Measurements from ENCODE around the gene PGP.
A peak's percentile ranks its signal among the peaks of the same experiment; 100 is the strongest.

PGP gene

DNA sequence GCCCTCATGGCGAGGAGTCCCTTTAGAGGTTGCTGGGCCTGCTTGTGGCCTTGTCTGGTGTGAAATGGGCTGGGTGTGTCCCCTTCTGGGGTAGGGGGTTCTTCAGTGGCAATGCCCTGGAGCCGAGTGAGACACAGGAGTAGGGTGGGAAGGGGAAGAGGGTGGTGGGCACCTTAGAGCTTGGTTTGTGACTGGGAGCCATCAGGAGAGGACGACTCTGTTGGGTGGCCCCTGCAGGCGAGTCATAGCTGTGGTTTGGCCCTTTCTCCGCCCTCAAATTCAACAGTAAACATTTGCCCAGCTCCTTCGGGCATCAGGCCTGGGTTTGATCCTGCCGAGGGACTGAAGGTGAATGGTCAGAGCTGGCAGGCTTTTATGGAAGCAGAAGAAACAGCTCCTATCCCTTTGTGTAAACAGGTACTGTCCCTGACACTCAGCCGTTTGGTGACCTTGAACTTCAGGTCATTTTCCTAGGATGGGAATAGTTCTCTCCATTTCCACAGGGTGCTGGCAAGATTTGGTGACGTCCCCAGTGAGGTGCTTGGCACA, 11.7 kb upstream of the PGP start:
- intact Hi-C loops (cut with DNase I): no loop called here

DNA sequence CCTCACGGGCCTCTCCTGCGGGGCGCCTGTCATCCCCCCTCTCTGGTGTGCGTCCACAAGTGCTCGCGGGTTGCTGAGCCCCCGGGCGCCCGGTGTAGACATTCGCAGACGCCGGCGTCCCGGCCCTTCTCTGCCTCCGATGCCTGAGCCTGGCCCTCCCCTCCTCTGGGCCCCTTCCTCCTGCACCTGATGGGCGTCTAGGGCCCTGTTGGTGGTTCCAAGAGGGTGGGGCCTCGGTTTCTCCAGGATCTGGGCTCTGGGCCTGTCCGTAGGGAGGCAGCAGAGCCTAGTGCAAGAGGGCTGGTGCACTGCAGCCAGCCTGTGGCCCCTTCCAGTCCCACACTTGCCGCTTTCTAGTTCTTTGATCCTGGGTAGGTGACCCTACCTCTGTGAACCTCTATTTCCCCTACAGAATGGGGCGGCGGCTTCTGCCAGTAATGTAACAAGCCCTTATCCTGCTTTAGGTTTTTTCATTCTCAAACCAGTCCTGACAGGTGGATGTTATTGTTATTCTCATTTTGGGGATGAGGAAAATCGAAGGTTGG, 9.4 kb upstream of the PGP start:
- DNase-seq: no peak
- intact Hi-C loops (cut with DNase I): loop anchor here (1.0 kb wide), 1 partner anchor 9 kb away; no protein-coding TSS in a partner anchor

More for the DNA sequence above, 11.7 kb upstream of the PGP start:
- no peak for DNase-seq

DNA sequence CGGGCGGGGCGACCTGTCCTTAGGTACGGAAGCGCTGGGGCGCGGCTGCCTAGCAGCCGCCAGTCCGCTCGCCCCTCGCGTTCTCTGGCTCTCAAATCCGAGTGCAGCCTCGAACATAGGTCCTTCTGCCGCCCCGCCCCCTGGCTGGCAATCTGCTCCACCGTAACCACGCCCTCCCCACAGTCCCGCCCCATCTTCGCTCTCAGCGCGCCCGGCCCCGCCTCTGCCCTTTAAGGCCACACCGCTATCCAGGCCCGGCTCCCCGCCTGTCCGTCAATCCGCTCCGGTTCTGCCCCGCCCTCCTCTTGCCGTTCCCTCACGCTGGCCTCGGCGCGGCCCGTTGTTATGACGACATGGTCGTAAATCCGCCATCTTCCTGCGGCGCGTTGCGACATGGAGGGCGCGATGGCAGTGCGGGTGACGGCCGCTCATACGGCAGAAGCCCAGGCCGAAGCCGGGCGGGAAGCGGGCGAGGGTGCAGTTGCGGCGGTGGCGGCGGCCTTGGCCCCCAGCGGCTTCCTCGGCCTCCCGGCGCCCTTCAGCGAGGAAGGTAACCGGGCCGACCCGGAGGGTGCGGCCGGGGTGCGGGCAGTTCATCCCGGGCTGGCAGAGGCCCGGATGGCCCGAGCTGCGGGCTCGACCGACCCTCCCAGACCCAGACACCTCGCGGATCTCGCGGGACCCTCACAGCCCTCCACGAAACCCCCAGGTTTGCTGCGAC, 8.7 kb upstream of the PGP start, which contains the start of gene E4F1:
Gene E4F1 (plus strand): TSS at position 371 of the 721 bp plus-strand sequence. CDS start 23 bp downstream, at position 394.
- intact Hi-C loops (cut with DNase I): loop anchor here (1.0 kb wide), 1 partner anchor 8 kb away; no protein-coding TSS in a partner anchor
- peak; percentile 98 to 100 (median 99) for DNase-seq

DNA sequence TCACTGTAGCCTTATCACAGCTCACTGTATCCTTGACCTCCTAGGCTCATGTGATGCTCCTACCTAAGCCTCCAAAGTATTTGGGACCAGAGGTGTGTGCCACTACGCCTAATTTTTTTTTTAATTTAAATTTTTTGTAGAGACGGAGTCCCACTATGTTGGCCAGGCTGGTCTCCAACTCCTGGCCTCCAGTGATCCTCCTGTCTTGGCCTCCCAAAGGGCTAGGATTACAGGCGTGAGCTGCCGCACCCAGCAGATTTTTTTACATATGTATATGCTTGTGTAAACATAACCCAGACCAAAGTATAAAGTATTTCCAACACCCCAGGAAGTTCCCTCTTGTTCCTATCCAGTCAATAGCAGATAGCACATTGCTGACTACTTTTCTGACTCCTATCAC, 1.7 kb upstream of the PGP start:
- DNase-seq: no peak
- intact Hi-C loops (cut with DNase I): no loop called here

DNA sequence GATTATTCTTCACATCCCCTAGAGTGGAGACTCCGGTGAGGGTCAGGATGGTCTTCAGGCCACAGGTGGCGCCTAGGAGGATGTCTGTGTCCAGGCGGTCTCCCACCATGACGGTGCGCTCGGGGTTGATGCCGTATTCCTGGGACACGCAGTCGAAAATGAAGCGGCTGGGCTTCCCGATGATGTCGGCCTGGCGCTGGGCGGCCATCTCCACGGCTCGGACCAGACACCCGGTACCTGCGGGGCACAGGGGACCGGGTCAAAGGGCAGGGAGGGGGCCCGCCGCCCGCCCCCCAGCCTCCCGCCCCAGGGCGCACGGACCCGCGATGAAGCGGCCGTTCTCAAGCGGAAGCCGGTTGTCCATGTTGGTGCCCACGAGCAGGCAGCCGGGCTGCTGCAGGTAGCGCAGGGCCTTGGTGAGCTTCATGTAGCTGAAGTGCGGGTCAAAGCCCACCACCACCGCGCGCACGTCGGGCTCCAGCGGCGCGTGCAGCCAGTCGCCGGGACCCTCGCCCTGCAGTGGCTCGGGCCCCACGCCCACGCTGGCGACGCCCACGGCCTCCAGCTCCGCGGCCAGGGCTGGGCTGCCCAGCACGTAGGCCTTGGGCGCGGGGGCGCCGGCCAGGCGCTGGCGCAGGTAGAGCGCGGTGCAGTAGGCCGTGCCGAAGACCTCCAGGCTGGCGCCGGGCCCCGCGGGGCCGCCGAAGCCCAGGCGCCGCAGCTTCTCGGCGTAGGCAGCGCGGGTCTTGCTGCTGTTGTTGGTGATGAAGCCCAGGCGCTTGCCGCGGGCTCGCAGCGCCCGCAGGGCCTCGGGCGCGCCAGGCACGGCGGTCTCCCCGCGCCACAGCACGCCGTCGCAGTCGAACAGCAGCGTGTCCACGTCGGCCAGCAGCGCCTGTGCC, 572 bp downstream of the PGP start:
- intact Hi-C loops (cut with DNase I): no loop called here
- DNase-seq: peak in 2 of 10 donors; percentile 19 to 81

DNA sequence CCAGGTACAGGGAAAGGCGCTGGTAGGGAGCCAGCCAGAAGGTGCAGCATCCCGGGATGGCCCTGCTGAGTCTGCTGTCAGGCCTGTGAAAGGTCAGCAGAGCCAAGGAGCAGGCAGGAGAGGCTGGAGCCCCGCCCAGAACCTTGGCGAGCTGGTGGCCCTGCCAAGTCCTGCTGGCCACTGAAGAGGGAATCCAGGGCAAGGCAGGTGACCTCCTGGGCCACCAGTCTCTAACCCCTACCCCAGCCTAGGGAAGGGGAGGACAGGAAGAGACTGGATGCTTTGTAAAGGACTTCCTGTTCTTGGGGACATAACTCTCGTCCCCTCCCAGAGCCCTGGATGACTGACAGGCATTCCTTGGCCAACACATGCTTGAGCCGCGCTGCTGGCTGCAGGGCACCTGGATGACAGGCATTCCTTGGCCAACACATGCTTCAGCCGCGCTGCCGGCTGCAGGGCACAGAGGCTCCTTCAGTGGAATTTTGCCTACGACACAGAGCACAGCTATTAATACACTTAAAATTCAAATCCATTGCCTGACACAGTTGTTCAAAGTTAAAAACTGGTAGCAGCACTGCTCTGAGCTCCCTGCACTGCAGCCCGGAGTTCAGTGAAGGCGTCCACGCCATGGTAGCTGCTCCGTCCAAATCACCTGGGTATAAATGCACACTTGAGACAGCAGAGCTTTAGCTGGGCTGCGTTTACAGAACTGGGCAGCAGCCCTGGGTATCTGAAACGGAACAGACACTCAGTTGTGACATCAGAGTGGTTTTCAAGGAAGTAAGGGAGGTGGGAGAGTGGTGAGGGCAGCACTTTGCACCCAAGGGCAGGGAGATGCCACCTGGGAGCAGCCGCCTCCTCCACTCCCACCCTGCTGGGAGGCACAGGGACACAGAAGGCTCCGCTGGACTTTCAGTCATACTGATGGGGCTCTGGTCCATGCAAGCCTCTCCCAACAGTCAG, 2.0 kb downstream of the PGP start:
- DNase-seq: peak in 1 of 10 donors; percentile 9
- intact Hi-C loops (cut with DNase I): no loop called here

DNA sequence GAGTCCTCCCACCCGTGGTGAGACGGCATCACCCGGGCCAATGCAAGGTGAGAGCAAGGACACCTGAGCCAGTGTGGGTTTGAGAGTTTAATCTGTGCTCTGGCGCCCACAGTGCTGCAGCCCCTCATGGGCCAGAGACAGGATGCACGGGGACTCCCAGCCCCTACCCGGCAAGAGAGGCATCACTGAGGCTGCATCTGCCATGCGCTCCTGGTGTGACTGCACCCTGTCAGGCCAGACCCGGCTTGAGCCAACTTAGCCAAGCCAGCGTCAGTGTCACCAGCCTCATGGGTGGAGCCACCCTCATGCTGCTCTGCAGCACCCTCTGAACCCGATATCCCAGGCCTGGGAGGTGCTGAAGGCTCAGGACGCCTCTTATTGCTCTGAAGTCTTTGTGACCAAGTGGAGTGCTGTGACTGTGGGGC, 2.7 kb downstream of the PGP start:
- intact Hi-C loops (cut with DNase I): no loop called here
- DNase-seq: peak in 1 of 10 donors; percentile 6

DNA sequence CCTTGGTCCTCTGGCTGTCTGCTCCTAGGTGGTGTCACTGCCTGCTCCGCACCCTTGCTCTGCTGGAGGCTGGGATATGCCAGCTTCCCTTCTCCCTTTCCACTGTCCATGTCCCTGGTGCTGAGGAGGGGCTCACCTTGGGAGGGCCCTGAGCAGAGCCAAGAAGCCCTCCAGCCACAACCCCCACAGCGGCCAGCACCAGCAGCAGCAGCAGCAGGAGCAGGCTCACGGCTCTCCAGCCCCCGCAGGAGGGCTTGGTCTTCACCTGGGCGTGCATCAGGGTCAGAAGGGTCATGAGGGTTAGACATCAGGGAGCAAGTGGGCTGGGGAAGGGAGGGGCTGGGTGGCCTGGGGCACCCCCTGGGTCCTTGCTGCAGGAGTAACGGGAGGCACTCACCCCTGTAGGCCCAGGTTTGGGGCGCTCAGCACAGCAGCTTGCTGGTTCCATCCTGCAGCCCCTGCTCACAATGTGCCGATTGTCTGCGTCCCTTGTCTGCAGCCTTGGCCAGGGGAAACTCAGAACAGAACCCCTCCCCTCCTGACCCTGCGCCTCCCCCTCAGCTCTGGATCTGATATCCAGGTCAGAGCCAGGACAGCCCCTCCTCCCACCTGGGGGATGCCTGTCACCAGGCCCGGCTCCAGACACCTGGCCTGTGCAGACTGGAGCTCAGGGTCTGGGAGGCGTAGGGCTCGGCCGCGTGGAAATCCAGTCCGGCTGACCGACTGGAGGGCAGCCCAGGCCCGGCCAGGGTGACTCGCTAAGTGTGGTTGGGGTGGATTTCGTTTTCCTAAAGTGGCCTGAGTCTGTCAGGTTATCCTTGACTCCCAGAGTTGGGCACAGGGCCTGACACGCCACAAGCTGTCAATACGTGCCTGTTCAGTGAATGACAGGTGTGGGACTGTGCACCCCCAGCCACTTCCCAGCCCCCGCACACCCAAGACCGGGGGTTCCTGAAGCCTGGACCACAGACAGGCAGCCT, 4.0 kb downstream of the PGP start, which contains the start of gene BRICD5:
Gene BRICD5 (minus strand): TSS at position 478 of the 980 bp plus-strand sequence. CDS start 30 bp downstream, at position 448.
- intact Hi-C loops (cut with DNase I): no loop called here

DNA sequence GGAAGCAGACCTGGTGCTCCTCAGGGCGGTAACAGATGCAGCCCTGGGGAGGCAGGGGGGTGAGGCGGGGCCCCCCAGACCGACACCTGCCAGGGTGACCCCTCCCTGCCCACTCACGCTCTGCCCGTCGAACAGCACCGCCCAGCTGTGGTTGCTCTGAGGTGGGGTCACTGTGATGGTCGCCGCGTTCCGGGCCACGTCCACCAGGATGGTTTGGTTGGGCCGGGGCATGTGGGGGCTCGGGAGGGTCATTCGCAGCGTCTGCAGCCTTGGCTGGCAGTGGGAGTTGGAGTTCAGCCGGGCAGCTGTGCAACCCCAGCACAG, 4.7 kb downstream of the PGP start:
- peak in 1 of 10 donors; percentile 7 for DNase-seq
- intact Hi-C loops (cut with DNase I): no loop called here

More for the DNA sequence above, 4.0 kb downstream of the PGP start, which contains the start of gene BRICD5:
- DNase-seq: peak in 1 of 10 donors; percentile 11

DNA sequence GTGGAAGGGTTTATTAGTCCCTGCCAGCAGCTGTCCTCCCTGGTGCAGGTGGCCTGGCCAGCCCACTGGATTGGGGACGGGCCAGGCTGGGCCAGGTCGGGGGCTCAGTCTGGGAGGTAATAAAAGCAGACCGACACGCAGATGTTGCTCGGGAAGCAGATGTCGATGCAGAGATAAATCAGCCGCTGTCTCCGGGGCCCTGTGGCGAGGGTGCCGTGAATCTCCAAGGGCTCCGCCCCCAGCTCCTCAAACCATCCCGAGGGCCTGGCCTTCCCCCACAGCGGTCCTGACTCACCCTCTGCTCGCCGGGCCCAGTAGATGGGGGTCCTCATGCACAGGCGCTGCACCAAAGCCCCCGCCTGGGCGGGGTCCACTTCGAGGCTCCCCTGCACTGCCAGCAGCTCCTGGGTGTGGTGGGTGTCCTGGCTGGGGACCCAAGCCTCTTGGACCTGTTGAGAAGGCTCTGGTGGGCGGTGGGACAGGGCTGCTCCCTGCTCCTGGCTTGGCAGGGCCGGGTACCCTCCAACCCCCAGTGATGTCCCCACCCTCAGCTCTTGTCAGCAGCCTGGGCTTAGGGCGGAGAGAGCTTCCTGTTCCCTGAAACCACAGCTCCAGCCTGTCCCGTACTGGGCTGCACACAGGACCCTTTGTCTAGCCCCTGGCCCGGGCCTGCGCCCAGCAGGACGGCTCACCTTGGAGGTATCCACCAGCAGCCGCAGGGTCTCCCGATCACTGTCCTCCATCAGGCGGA, 5.2 kb downstream of the PGP start:
- intact Hi-C loops (cut with DNase I): loop anchor here (5.0 kb wide), 1 partner anchor 52 kb away; the partner anchor contains the start of gene TRAF7
- DNase-seq: peak in 1 of 10 donors; percentile 6

DNA sequence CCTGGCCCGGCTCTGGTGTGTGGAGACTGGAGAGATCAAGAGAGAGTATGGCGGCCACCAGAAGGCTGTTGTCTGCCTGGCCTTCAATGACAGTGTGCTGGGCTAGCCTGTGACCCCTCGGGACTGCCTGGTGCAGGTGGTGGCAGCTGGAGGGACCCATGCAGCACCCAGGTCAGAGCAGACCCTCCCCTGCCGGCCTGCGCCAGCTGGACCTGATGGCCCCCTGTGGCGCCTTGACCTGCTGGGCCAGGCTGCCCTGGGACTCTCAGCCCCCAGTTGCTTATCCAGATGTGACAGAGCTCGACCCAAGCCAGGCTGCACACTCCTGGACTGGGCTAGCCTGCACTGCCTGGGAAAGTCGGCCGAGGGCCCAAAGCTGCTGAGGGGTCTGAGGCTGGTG, 5.9 kb downstream of the PGP start:
- intact Hi-C loops (cut with DNase I): loop anchor here (5.0 kb wide), 1 partner anchor 51 kb away; the partner anchor contains the start of gene TRAF7
- DNase-seq: no peak

DNA sequence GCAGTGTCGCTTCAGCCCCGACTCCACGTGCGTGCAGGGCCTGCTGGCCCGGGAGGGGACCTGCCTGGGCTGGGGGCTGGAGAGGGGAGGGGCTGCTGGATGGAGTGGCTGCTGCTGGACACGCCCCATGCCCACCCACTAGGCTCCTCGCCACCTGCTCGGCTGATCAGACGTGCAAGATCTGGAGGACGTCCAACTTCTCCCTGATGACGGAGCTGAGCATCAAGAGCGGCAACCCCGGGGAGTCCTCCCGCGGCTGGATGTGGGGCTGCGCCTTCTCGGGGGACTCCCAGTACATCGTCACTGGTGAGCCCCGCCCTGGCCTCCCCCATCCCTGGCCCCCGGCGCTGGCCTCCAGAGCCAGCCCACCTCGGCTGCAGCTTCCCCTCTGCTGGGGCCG, 6.3 kb downstream of the PGP start:
- intact Hi-C loops (cut with DNase I): loop anchor here (5.0 kb wide), 1 partner anchor 51 kb away; the partner anchor contains the start of gene TRAF7
- DNase-seq: peak in 2 of 10 donors; percentile 11 to 72

DNA sequence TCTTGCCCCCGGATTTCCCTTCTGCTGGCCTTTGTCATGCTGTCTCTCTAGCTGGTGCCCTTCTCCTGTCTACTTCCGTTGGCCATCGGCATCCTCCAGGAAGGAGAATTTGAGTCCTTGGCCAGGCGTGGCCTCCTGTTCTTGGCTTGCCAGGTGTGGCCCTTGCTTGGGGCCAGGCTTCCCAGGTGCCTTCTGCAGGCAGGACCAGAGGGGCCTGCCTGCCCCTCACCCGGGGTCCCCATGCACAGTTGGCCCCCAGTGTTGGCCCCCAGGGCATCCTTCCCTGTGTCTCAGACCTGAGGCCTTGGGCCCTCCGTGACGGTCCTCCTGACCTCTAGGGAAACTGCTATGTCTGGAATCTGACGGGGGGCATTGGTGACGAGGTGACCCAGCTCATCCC, 6.8 kb downstream of the PGP start:
- no peak for DNase-seq
- intact Hi-C loops (cut with DNase I): loop anchor here (5.0 kb wide), 1 partner anchor 51 kb away; the partner anchor contains the start of gene TRAF7

DNA sequence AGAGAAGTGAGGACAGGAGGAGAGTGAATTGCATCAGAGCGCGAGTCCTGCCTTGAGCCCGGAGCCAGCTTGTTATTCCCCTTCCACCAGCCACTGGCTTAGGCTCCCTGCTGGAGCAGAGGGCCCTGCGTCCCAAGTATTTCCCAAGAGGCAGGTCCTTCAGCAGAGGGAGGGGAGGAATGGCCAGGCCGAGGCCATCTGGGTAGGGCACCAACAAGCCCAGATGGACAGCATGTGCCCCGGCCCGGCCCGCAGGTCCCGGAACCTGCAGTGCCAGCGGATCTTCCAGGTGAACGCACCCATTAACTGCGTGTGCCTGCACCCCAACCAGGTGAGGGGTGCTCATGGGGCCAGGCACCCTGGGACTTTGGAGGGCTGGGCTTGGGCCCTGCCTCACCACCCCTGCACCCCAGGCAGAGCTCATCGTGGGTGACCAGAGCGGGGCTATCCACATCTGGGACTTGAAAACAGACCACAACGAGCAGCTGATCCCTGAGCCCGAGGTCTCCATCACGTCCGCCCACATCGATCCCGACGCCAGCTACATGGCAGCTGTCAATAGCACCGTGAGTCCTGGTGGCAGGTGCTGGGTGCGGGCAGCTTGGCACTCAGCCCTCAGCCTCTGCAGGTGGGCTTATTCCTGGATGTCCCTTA, 7.7 kb downstream of the PGP start:
- intact Hi-C loops (cut with DNase I): loop anchor here (5.0 kb wide), 1 partner anchor 50 kb away; the partner anchor contains the start of gene TRAF7
- DNase-seq: peak in 2 of 10 donors; percentile 9 to 72

DNA sequence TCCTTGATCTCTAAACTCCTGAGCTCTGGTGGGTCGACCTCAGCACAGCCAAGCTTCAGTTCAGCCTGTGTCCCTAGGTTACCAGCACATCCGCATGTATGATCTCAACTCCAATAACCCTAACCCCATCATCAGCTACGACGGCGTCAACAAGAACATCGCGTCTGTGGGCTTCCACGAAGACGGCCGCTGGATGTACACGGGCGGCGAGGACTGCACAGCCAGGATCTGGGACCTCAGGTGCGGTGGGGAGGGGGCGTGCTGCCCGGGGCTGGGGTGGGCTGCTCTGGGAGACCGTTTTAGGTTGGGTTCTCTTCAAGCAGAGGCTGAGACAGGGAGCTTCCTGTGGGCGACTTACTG, 8.2 kb downstream of the PGP start:
- DNase-seq: peak in 1 of 10 donors; percentile 10
- intact Hi-C loops (cut with DNase I): loop anchor here (5.0 kb wide), 1 partner anchor 49 kb away; the partner anchor contains the start of gene TRAF7

DNA sequence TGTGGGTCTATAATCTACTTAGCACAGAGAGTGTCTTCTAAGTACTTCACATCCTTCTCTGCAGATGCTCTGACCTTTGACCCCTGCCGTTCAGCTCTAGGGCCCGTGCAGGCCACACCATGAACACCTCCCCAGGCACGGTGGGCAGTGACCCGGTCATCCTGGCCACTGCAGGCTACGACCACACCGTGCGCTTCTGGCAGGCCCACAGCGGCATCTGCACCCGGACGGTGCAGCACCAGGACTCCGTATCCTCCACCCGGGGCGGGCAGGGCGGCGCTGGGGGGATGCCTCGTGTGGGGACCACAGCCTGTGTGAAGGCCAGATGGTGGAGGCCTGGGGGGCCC, 8.7 kb downstream of the PGP start:
- peak in 2 of 10 donors; percentile 34 to 73 for DNase-seq
- intact Hi-C loops (cut with DNase I): loop anchor here (1.0 to 5.0 kb wide), 2 partner anchors 49 to 62 kb away; partner anchors contain the start of genes RNPS1 and TRAF7

All from posterior cingulate gyrus (tissue), 11 donors.